Neutrophil (primary cell): ENCODE results near the gene KAT6B.

Experiments used
- H3K27ac ChIP-seq: fragments of 200-600 bp; sonication (generic); 2 replicates; pipeline ENCODE4 v1.5.1; 2016; ENCODE audit warnings: mild to moderate bottlenecking, moderate library complexity
- H3K27me3 ChIP-seq: fragments of 200-600 bp; sonication (generic); 2 replicates; pipeline ENCODE4 v1.6.0; 2016; ENCODE audit warnings: mild to moderate bottlenecking
- H3K36me3 ChIP-seq: fragments of 200-600 bp; sonication (generic); 2 replicates; pipeline ENCODE4 v1.5.1; 2017
- H3K4me1 ChIP-seq, 2 experiments: fragments of 200-600 bp in 1 of 2; sonication (generic) in 1 of 2; 1 replicate in 1 of 2; 2 replicates in 1 of 2; pipeline versions ENCODE4 v1.5.1 to v1.6.1; 2013 to 2016; ENCODE audit warnings: low read depth in 1 of 2, low read length in 1 of 2, mild to moderate bottlenecking in 1 of 2, moderate library complexity in 1 of 2; ENCODE audit not compliant: control insufficient read depth in 1 of 2, insufficient read depth in 1 of 2
- H3K4me3 ChIP-seq, 2 experiments: fragments of 200-600 bp in 1 of 2; sonication (generic) in 1 of 2; 1 replicate in 1 of 2; 2 replicates in 1 of 2; pipeline ENCODE4 v1.5.1; 2013 to 2016; ENCODE audit warnings: low read depth in 1 of 2, low read length in 1 of 2, mild to moderate bottlenecking in 1 of 2, moderate library complexity in 1 of 2
- H3K9me3 ChIP-seq: fragments of 200-600 bp; sonication (generic); 2 replicates; pipeline ENCODE4 v1.5.1; 2016
- CTCF ChIP-seq: fragments of 200-600 bp; sonication (generic); IDR thresholded peaks from 2 replicates; pipeline ENCODE4 v1.5.1; 2016; ENCODE audit warnings: antibody characterized with exemption

KAT6B gene

GRCh38 chr10:74926791-74927585, 100.6 kb downstream of the KAT6B start:
- TF ChIP-seq CTCF = no peak
- H3K27ac ChIP-seq = no peak overlapping the region
- no peaks in the 10 kb centered on the region for H3K9me3 ChIP-seq
- no peak overlapping the region for H3K4me3 ChIP-seq
- no peaks in the 10 kb centered on the region for H3K27me3 ChIP-seq
- H3K36me3 ChIP-seq = no peaks in the 10 kb centered on the region
- no peaks in the 10 kb centered on the region for H3K4me1 ChIP-seq

DNA sequence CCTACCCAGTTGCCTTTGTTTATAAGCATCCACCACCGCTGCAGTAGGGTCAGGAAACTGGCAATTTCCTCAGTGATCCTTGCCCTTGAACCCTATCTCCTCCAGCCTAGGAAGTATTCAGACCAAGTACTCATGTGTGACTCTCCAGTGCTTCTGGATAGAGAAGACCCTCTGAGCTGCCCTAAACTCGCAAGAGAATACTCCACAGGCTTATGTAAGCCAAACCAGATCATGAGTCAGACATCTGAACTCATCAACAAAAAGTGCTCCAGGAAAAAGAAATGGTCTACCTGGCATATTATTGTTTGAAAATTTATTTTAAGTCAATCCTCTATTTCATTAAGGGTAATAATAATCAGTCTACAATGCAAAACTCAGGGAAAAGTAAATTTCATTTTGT, 101.3 kb downstream of the KAT6B start:
- H3K27ac ChIP-seq = no peak overlapping the region
- TF ChIP-seq CTCF = no peak
- no peaks in the 10 kb centered on the region for H3K27me3 ChIP-seq
- H3K4me3 ChIP-seq = no peak overlapping the region
- H3K9me3 ChIP-seq = no peaks in the 10 kb centered on the region
- no peaks in the 10 kb centered on the region for H3K36me3 ChIP-seq
- H3K4me1 ChIP-seq = no peaks in the 10 kb centered on the region

DNA sequence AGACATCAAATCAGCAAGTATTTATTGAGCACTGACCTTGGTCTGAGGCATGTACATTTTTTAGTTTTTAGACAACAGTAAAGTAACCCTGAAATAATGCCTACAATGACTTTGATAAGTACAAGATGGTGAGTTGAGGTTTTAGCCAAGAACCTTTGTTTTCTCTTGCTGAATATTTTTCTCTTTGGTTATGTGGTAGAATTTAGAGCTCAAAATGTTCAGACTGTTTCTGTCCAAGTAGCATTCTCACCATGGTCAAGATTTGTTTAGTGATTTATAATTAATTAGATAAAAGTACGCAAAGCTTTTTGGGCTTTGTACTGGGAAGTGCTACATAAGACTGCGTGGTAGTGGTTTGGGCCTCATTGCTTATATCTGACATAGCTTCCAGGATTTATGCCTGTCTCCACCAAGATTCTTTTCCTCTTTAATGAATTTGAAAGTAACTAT, 102.4 kb downstream of the KAT6B start:
- Histone ChIP-seq H3K27me3 (no peaks in the 10 kb centered on the region), H3K4me3 (no peak overlapping the region), H3K9me3 (no peaks in the 10 kb centered on the region), H3K4me1 (no peaks in the 10 kb centered on the region), H3K27ac (no peak overlapping the region), H3K36me3 (no peaks in the 10 kb centered on the region)
- TF ChIP-seq CTCF = no peak

GRCh38 chr10:74929197-74929596, 102.8 kb downstream of the KAT6B start:
- TF ChIP-seq CTCF = no peak
- Histone ChIP-seq H3K27me3 (no peaks in the 10 kb centered on the region), H3K36me3 (no peaks in the 10 kb centered on the region), H3K27ac (no peak overlapping the region), H3K9me3 (no peaks in the 10 kb centered on the region), H3K4me1 (no peaks in the 10 kb centered on the region), H3K4me3 (no peak overlapping the region)

- Histone ChIP-seq H3K36me3 (no peaks in the 10 kb centered on the region), H3K9me3 (no peaks in the 10 kb centered on the region), H3K27ac (no peak overlapping the region), H3K4me1 (no peaks in the 10 kb centered on the region), H3K27me3 (no peaks in the 10 kb centered on the region), H3K4me3 (no peak overlapping the region)
- TF ChIP-seq CTCF = no peak
Observed at GRCh38 chr10:74930965-74931364, 104.6 kb downstream of the KAT6B start.
